Measurements from ENCODE around the gene DCHS1. TPM values are rescaled to one million over a fixed set of nuclear protein-coding genes. Genes with fewer than 3 reads are reported as not detected.

The DCHS1 gene
- total and polyA plus RNA-seq, 4 experiments from 2014 or later = 0.47 to 6.7 (median 4.4) TPM

GRCh38 chr11:6646576-6646917 lies 9.1 kb downstream of the DCHS1 start:
- ChIA-PET POLR2A (ENCODE audit: partially characterized antibody) (interaction anchor here (0.6 to 3.3 kb wide), 19 partner anchors 8 to 165 kb away, joined by 3 to 37 read pairs (median 7); partner anchors contain the start of genes ARFIP2, DCHS1, ILK and MRPL17), CTCF (ENCODE audit: partially characterized antibody) (interaction anchor here (1.2 to 2.8 kb wide), 10 partner anchors 13 to 60 kb away, joined by 3 to 16 read pairs (median 5); partner anchors contain the start of genes MRPL17, TAF10 and TPP1)
- H3K9me3 ChIP-seq (ENCODE audit: control insufficient read depth in 1 of 2, low read length in 2 of 2) = no peaks in the 10 kb centered on the region
- H3K27ac ChIP-seq (ENCODE audit: low read depth, low read length) = peak overlapping the region; percentile 54
- H3K36me3 Mint-ChIP-seq = no peaks in the 10 kb centered on the region
- intact Hi-C loops (cut with micrococcal nuclease) = loop anchor here (2.0 kb wide), 1 partner anchor 20 kb away; no protein-coding TSS in a partner anchor
- no peaks in the 10 kb centered on the region for H3K9me3 Mint-ChIP-seq
- no peak overlapping the region for H3K4me3 Mint-ChIP-seq
- H3K27ac Mint-ChIP-seq = no peak overlapping the region
- no peaks in the 10 kb centered on the region for H3K36me3 ChIP-seq (ENCODE audit: insufficient read depth, low read length)
- DNase-seq = no peak
- no peaks in the 10 kb centered on the region for H3K27me3 Mint-ChIP-seq
- no peaks in the 10 kb centered on the region for H3K27me3 ChIP-seq (ENCODE audit: insufficient read depth, low read length)
- peak overlapping the region; percentile 8 to 26 for H3K4me3 ChIP-seq (ENCODE audit: low read length in 2 of 2)
- H3K4me1 ChIP-seq (ENCODE audit: insufficient read depth, low read length) = peaks cover 44% of the 10 kb centered on the region
- H3K4me1 Mint-ChIP-seq = peaks cover 0 to 12% (median 0%) of the 10 kb centered on the region in 4 donors

- Histone ChIP-seq H3K36me3 (ENCODE audit: insufficient read depth, low read length) (no peaks in the 10 kb centered on the region), H3K4me1 (ENCODE audit: insufficient read depth, low read length) (peaks cover 44% of the 10 kb centered on the region), H3K4me3 (ENCODE audit: low read length in 2 of 2) (no peak overlapping the region), H3K27ac (ENCODE audit: low read depth, low read length) (peak overlapping the region; percentile 54), H3K9me3 (ENCODE audit: control insufficient read depth in 1 of 2, low read length in 2 of 2) (no peaks in the 10 kb centered on the region), H3K27me3 (ENCODE audit: insufficient read depth, low read length) (no peaks in the 10 kb centered on the region)
- no peak for DNase-seq
- Mint-ChIP-seq H3K36me3 (no peaks in the 10 kb centered on the region), H3K4me3 (peak overlapping the region in 4 of 8 donors; percentile 48 to 63 (median 62)), H3K4me1 (peaks cover 0 to 12% (median 0%) of the 10 kb centered on the region in 4 donors), H3K27ac (peak overlapping the region in 2 of 7 donors; percentile 71 to 86), H3K9me3 (no peaks in the 10 kb centered on the region), H3K27me3 (no peaks in the 10 kb centered on the region)
- ChIA-PET POLR2A (ENCODE audit: partially characterized antibody) (interaction anchor here (0.9 to 3.3 kb wide), 15 partner anchors 8 to 165 kb away, joined by 3 to 37 read pairs (median 8); partner anchors contain the start of genes ARFIP2, DCHS1, ILK and MRPL17), CTCF (ENCODE audit: partially characterized antibody) (interaction anchor here (1.2 to 2.1 kb wide), 4 partner anchors 20 to 34 kb away, joined by 3 to 13 read pairs (median 5); partner anchors contain the start of genes TAF10 and TPP1)
- intact Hi-C loops (cut with micrococcal nuclease) = loop anchor here (2.0 kb wide), 1 partner anchor 21 kb away; no protein-coding TSS in a partner anchor
These were observed 9.5 kb downstream of the DCHS1 start for GRCh38 chr11:6646071-6646470.

DNA sequence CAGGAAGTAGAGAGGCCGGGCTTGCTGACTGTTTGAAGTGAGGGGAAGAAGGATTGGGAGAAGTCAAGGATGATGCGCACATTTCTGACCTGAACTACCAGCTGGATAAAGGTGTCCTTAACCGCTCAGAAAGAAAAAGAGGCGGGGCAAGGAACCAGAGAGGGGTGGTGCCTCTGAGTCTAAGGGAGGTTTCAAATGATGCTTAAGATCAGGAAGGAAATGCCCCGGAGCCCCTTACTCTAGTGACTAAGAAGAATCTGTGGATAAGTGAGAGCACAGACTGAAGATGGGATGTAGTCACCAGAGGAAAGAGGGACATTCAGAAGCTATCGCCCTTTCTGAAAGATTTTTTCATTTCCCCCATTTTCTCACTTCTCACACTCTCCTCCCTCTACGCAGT lies 12.7 kb downstream of the DCHS1 start:
- no peak for DNase-seq
- H3K4me1 ChIP-seq (ENCODE audit: insufficient read depth, low read length) = peaks cover 37% of the 10 kb centered on the region
- peaks cover 0 to 12% (median 3%) of the 10 kb centered on the region in 4 donors for H3K4me1 Mint-ChIP-seq
- no peaks in the 10 kb centered on the region for H3K36me3 Mint-ChIP-seq
- no peak overlapping the region for H3K4me3 ChIP-seq (ENCODE audit: low read length in 2 of 2)
- H3K4me3 Mint-ChIP-seq = no peak overlapping the region
- POLR2A ChIA-PET (ENCODE audit: partially characterized antibody) = interaction anchor here (1.1 to 1.3 kb wide), 2 partner anchors 24 kb away, joined by 3 to 4 read pairs; partner anchors contain the start of gene TPP1
- CTCF ChIA-PET (ENCODE audit: partially characterized antibody) = no interaction called here
- H3K9me3 ChIP-seq (ENCODE audit: control insufficient read depth in 1 of 2, low read length in 2 of 2) = no peaks in the 10 kb centered on the region
- no peaks in the 10 kb centered on the region for H3K27me3 ChIP-seq (ENCODE audit: insufficient read depth, low read length)
- no peak overlapping the region for H3K27ac ChIP-seq (ENCODE audit: low read depth, low read length)
- intact Hi-C loops (cut with micrococcal nuclease) = no loop called here
- no peak overlapping the region for H3K27ac Mint-ChIP-seq
- H3K9me3 Mint-ChIP-seq = no peaks in the 10 kb centered on the region
- H3K36me3 ChIP-seq (ENCODE audit: insufficient read depth, low read length) = no peaks in the 10 kb centered on the region
- peaks cover 0 to 2% of the 10 kb centered on the region in 2 donors for H3K27me3 Mint-ChIP-seq

GRCh38 chr11:6640985-6641701 lies 14.5 kb downstream of the DCHS1 start:
- CTCF ChIA-PET (ENCODE audit: partially characterized antibody) = interaction anchor here (0.6 to 1.2 kb wide), 2 partner anchors 37 to 42 kb away, joined by 3 read pairs; partner anchors contain the start of gene MRPL17
- H3K4me1 ChIP-seq (ENCODE audit: insufficient read depth, low read length) = peaks cover 19% of the 10 kb centered on the region

DNA sequence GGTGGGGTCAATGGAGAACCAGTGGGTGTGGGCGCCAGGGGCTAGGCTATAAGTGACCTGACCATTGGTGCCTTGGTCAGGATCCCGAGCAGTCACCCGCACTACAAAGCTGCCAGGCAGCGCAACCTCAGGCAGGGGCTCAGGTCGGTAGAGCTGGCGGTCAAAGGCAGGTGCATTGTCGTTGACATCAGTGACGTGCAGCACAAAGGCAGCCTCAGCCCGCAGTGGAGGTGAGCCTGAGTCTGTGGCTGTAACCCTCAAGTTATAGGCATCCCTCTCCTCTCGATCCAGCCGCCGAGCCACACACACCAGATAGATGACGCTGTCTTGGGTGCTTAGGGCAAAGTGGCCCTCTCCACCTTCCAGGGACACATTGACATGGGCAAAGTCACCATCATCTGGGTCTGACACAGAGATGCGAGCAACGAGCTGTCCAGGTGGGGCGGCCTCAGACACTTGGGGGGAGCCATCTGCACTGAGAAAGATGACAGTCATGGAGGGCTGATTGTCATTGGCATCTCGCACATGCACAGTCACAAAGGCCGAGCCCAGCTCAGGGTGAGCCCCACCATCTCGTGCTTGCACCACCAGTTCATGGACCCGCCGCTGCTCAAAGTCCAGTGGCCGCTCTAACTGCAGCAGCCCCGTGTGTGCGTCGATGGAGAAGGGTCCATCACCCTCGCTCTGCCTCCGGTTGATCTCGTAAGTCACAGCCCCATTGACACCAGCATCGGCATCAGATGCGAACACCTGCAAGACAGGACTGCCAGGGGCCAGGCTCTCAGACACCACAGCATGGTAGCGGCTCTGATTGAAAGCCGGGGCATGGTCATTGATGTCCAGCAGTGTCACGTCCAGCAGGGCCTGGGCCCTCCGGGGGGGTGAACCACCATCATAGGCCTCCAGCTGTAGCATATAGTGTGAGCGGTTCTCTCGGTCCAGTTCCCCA lies 15.3 kb downstream of the DCHS1 start:
- Mint-ChIP-seq H3K27me3 (peaks cover 0 to 2% of the 10 kb centered on the region in 2 donors), H3K36me3 (no peaks in the 10 kb centered on the region), H3K4me1 (peaks cover 0 to 6% (median 2%) of the 10 kb centered on the region in 4 donors), H3K4me3 (no peak overlapping the region), H3K9me3 (no peaks in the 10 kb centered on the region), H3K27ac (no peak overlapping the region)
- intact Hi-C loops (cut with micrococcal nuclease) = no loop called here
- DNase-seq = no peak
- no peak overlapping the region for H3K4me3 ChIP-seq (ENCODE audit: low read length in 2 of 2)
- no peak overlapping the region for H3K27ac ChIP-seq (ENCODE audit: low read depth, low read length)
- H3K27me3 ChIP-seq (ENCODE audit: insufficient read depth, low read length) = no peaks in the 10 kb centered on the region
- ChIA-PET CTCF (ENCODE audit: partially characterized antibody) (interaction anchor here (1.2 to 3.1 kb wide), 3 partner anchors 43 to 109 kb away, joined by 3 to 10 read pairs (median 4); partner anchors contain the start of gene MRPL17), POLR2A (ENCODE audit: partially characterized antibody) (interaction anchor here (1.7 to 3.2 kb wide), 2 partner anchors 22 to 43 kb away, joined by 5 to 8 read pairs; partner anchors contain the start of gene MRPL17)
- no peaks in the 10 kb centered on the region for H3K9me3 ChIP-seq (ENCODE audit: control insufficient read depth in 1 of 2, low read length in 2 of 2)
- peaks cover 11% of the 10 kb centered on the region for H3K4me1 ChIP-seq (ENCODE audit: insufficient read depth, low read length)
- H3K36me3 ChIP-seq (ENCODE audit: insufficient read depth, low read length) = no peaks in the 10 kb centered on the region

More at GRCh38 chr11:6640985-6641701, 14.5 kb downstream of the DCHS1 start:
- Mint-ChIP-seq H3K4me1 (peaks cover 0 to 12% (median 3%) of the 10 kb centered on the region in 4 donors), H3K9me3 (no peaks in the 10 kb centered on the region), H3K27me3 (peaks cover 0 to 2% of the 10 kb centered on the region in 2 donors), H3K36me3 (no peaks in the 10 kb centered on the region), H3K27ac (no peak overlapping the region), H3K4me3 (no peak overlapping the region)
- no peak overlapping the region for H3K27ac ChIP-seq (ENCODE audit: low read depth, low read length)
- DNase-seq = no peak
- no peaks in the 10 kb centered on the region for H3K27me3 ChIP-seq (ENCODE audit: insufficient read depth, low read length)
- no peaks in the 10 kb centered on the region for H3K9me3 ChIP-seq (ENCODE audit: control insufficient read depth in 1 of 2, low read length in 2 of 2)
- POLR2A ChIA-PET (ENCODE audit: partially characterized antibody) = interaction anchor here (1.4 to 3.2 kb wide), 2 partner anchors 23 to 28 kb away, joined by 4 to 8 read pairs; partner anchors contain the start of gene TAF10
- no peak overlapping the region for H3K4me3 ChIP-seq (ENCODE audit: low read length in 2 of 2)
- H3K36me3 ChIP-seq (ENCODE audit: insufficient read depth, low read length) = no peaks in the 10 kb centered on the region
- intact Hi-C loops (cut with micrococcal nuclease) = no loop called here

- Histone ChIP-seq H3K9me3 (ENCODE audit: control insufficient read depth in 1 of 2, low read length in 2 of 2) (no peaks in the 10 kb centered on the region), H3K4me3 (ENCODE audit: low read length in 2 of 2) (no peak overlapping the region), H3K27me3 (ENCODE audit: insufficient read depth, low read length) (no peaks in the 10 kb centered on the region), H3K27ac (ENCODE audit: low read depth, low read length) (no peak overlapping the region), H3K4me1 (ENCODE audit: insufficient read depth, low read length) (no peaks in the 10 kb centered on the region), H3K36me3 (ENCODE audit: insufficient read depth, low read length) (no peaks in the 10 kb centered on the region)
- H3K27me3 Mint-ChIP-seq = peaks cover 0 to 2% of the 10 kb centered on the region in 2 donors
- H3K4me3 Mint-ChIP-seq = no peak overlapping the region
- H3K9me3 Mint-ChIP-seq = no peaks in the 10 kb centered on the region
- ChIA-PET CTCF (ENCODE audit: partially characterized antibody) (interaction anchor here (1.0 to 3.1 kb wide), 4 partner anchors 19 to 107 kb away, joined by 3 to 10 read pairs (median 6); partner anchors contain the start of genes MRPL17 and TPP1), POLR2A (ENCODE audit: partially characterized antibody) (interaction anchor here (0.7 to 3.2 kb wide), 3 partner anchors 10 to 45 kb away, joined by 3 to 8 read pairs (median 5); partner anchors contain the start of gene MRPL17)
- no peak overlapping the region for H3K27ac Mint-ChIP-seq
- peaks cover 0 to 6% (median 0%) of the 10 kb centered on the region in 4 donors for H3K4me1 Mint-ChIP-seq
- no peak for DNase-seq
- intact Hi-C loops (cut with micrococcal nuclease) = no loop called here
- no peaks in the 10 kb centered on the region for H3K36me3 Mint-ChIP-seq
These were observed 17.2 kb downstream of the DCHS1 start for GRCh38 chr11:6638429-6638828.
